OCI-LY3 (cell line): Measurements from ENCODE around the gene UBL4A.

Experiments
- H2AFZ ChIP-seq: fragments of 200-600, 300-600 bp; shearing (Covaris generic); 2 replicates; pipeline ENCODE4 v1.6.0; 2014; ENCODE audit warnings: antibody characterized with exemption, low read depth, low read length
- H3K27ac ChIP-seq: fragments of 200-600, 300-600 bp; sonication (generic); 2 replicates; pipeline ENCODE4 v1.5.1; 2014; ENCODE audit warnings: mild to moderate bottlenecking, low read length, moderate library complexity, mixed read lengths
- H3K27me3 ChIP-seq: fragments of 200-600, 300-600 bp; sonication (generic); 2 replicates; pipeline ENCODE4 v1.6.1; 2014; ENCODE audit warnings: low read depth, low read length, mixed read lengths
- H3K36me3 ChIP-seq: fragments of 200-600, 300-600 bp; sonication (generic); replicated peaks from 2 replicates; pipeline ENCODE3; 2014; ENCODE audit warnings: low read depth, low read length, mixed read lengths
- H3K4me1 ChIP-seq: fragments of 300-600, 200-600 bp; sonication (generic); 2 replicates; pipeline ENCODE4 v1.6.1; 2014; ENCODE audit warnings: low read length, mixed read lengths
- H3K4me2 ChIP-seq: fragments of 200-600, 300-600 bp; sonication (generic); 2 replicates; pipeline ENCODE4 v1.6.1; 2014; ENCODE audit warnings: low read length, mixed read lengths
- H3K4me3 ChIP-seq: fragments of 300-600, 200-600 bp; sonication (generic); 2 replicates; pipeline ENCODE4 v1.5.1; 2014; ENCODE audit warnings: antibody characterized with exemption, mild to moderate bottlenecking, low read length, moderate library complexity
- H3K79me2 ChIP-seq: fragments of 300-600, 200-600 bp; shearing (Covaris generic); 2 replicates; pipeline ENCODE4 v1.6.1; 2014; ENCODE audit warnings: mild to moderate bottlenecking, low read length, mixed read lengths
- H3K9ac ChIP-seq: fragments of 300-600, 200-600 bp; shearing (Covaris generic); 2 replicates; pipeline ENCODE4 v1.6.0; 2014; ENCODE audit warnings: mild to moderate bottlenecking, low read length, moderate library complexity
- H3K9me3 ChIP-seq: fragments of 200-600, 300-600 bp; shearing (Covaris generic); 2 replicates; pipeline ENCODE4 v1.6.1; 2014; ENCODE audit warnings: low read length, mixed read lengths; ENCODE audit not compliant: insufficient read depth
- H4K20me1 ChIP-seq: fragments of 200-600, 300-600 bp; sonication (generic); 2 replicates; pipeline ENCODE4 v1.6.1; 2016; ENCODE audit warnings: low read length, mixed read lengths; ENCODE audit not compliant: insufficient read depth
- EZH2phosphoT487 ChIP-seq: fragments of 200-600 bp; shearing (Covaris generic); IDR thresholded peaks from 2 replicates; pipeline ENCODE4 v1.6.1; 2018; ENCODE audit warnings: antibody characterized with exemption, mixed run types, low read depth
- TF ChIP-seq, protein P1 (sequence below): fragments of 200-600, 300-600 bp; sonication (generic); IDR thresholded peaks from 2 replicates; pipeline ENCODE4 v1.5.1; 2014; ENCODE audit warnings: antibody characterized with exemption, low read length, low read depth

Gene UBL4A

DNA sequence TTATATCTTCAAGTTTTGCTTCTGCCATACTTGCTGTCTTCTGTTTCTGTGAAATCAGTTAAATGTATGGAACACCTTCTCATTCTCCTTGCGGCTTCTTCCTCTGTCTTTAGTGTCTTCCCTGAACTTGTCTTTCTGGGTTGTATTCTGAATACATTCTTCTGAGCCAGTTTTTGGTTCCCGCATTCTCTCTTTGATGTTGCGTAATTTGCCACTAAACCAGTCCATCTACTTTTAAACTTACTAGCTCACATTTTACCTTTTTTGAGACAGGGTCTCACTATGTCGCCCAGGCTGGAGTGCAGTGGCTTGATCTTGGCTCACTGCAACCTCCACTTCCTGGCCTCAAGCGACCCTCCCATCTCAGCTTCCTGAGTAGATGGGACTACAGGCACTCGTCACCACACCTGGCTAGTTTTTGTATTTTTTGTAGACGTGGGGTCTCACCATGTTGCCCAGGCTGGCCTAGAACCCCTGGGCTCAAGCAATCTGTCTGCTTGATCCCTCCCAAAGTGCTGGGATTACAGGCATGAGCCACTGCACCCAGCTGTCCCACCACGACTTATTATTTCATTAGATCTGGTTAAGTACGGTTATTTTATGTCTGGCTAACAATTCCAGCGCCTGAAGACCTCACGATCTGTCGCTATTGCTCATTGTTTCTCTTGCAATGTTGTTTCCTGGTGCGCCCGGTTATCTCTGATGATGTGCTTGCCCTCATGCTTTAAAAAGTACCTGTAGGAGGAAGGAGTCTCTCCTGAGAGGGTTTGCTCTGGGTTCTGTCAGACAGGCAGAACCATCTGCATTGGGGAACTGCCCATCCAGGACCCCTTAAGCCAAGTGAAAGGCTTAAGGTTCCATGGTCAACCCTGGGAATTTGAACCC is 39.4 kb upstream of the UBL4A start:
- H3K27me3 ChIP-seq = no peaks in the 10 kb centered on the region
- no peaks in the 10 kb centered on the region for H3K79me2 ChIP-seq
- H3K27ac ChIP-seq = no peak overlapping the region
- no peaks in the 10 kb centered on the region for H3K36me3 ChIP-seq
- no peak overlapping the region for H3K9ac ChIP-seq
- no peak overlapping the region for H3K4me3 ChIP-seq
- peaks cover 11% of the 10 kb centered on the region for H3K4me1 ChIP-seq
- no peak overlapping the region for H3K4me2 ChIP-seq
- H3K9me3 ChIP-seq = no peaks in the 10 kb centered on the region
- H4K20me1 ChIP-seq = no peaks in the 10 kb centered on the region
- H2AFZ ChIP-seq = no peak overlapping the region
- no peak for TF ChIP-seq EZH2phosphoT487
- TF ChIP-seq, protein P1, sequence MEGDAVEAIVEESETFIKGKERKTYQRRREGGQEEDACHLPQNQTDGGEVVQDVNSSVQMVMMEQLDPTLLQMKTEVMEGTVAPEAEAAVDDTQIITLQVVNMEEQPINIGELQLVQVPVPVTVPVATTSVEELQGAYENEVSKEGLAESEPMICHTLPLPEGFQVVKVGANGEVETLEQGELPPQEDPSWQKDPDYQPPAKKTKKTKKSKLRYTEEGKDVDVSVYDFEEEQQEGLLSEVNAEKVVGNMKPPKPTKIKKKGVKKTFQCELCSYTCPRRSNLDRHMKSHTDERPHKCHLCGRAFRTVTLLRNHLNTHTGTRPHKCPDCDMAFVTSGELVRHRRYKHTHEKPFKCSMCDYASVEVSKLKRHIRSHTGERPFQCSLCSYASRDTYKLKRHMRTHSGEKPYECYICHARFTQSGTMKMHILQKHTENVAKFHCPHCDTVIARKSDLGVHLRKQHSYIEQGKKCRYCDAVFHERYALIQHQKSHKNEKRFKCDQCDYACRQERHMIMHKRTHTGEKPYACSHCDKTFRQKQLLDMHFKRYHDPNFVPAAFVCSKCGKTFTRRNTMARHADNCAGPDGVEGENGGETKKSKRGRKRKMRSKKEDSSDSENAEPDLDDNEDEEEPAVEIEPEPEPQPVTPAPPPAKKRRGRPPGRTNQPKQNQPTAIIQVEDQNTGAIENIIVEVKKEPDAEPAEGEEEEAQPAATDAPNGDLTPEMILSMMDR = no peak

DNA sequence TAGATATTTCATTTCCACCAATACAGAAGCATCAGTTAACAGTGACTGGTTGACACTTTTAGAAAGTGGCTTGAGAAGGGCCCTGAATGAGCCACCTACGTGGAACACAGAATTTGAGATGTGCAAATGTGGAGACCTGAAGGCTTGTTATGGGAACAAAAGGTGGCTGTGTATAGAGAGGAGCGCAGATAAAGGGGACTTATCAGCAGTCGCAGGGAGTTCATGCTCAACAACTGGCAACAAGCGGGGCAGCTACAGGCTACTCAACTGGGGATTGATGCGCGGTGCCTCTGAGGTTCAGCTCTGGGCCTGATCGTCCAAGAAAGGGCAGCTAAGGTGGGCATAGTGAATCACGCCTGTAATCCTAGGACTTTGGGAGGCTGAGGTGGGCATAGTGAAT is 33.0 kb upstream of the UBL4A start:
- TF ChIP-seq, protein P1 = no peak
- TF ChIP-seq EZH2phosphoT487 = no peak
- Histone ChIP-seq H3K36me3 (no peaks in the 10 kb centered on the region), H3K4me1 (peaks cover 9% of the 10 kb centered on the region), H4K20me1 (no peaks in the 10 kb centered on the region), H2AFZ (no peak overlapping the region), H3K9ac (no peak overlapping the region), H3K9me3 (no peaks in the 10 kb centered on the region), H3K4me3 (no peak overlapping the region), H3K27me3 (no peaks in the 10 kb centered on the region), H3K4me2 (no peak overlapping the region), H3K79me2 (peaks cover 7% of the 10 kb centered on the region; the same call in 1 of the 2 replicates), H3K27ac (no peak overlapping the region)

DNA sequence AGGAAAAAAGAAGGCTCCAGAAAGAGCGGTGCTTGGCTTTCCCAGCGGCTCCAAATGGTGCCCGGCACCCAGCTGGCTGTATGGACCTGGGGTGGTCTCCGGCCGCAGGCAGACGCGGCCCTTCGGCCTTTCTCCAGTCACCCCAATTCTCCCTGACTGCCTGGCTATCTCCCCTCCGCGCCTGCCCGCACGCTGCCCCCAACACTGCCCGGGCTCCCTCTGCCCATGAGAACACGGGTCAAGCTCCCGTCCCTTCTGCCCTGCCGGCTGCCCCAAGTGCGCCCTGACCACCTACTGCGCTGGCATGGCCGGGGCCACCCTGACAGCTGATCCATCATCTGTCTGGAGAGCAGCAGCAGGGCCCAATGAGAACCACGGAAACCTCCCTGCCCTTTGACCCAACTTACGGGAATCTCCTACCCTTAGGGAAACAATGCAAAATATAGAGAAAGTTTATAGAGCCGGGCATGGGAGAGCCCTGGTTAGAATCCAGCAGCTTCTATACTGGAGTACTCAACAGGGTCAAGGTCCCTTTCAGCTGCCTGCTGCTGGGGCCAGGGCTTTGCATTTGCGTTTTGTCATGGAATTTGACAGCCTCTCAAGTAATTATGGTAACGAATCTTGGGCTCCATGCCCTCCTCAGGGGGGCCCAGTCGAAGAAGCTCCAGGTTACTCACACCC is 30.8 kb upstream of the UBL4A start:
- Histone ChIP-seq H3K79me2 (peaks cover 7% of the 10 kb centered on the region; the same call in 1 of the 2 replicates), H3K4me2 (peak overlapping the region; percentile 97), H3K27me3 (no peaks in the 10 kb centered on the region), H3K4me3 (peak overlapping the region; percentile 98), H3K9me3 (no peaks in the 10 kb centered on the region), H3K4me1 (peaks cover 9% of the 10 kb centered on the region), H2AFZ (no peak overlapping the region), H3K36me3 (no peaks in the 10 kb centered on the region), H3K27ac (no peak overlapping the region), H3K9ac (no peak overlapping the region), H4K20me1 (no peaks in the 10 kb centered on the region)
- TF ChIP-seq, protein P1 = no peak
- TF ChIP-seq EZH2phosphoT487 = no peak

DNA sequence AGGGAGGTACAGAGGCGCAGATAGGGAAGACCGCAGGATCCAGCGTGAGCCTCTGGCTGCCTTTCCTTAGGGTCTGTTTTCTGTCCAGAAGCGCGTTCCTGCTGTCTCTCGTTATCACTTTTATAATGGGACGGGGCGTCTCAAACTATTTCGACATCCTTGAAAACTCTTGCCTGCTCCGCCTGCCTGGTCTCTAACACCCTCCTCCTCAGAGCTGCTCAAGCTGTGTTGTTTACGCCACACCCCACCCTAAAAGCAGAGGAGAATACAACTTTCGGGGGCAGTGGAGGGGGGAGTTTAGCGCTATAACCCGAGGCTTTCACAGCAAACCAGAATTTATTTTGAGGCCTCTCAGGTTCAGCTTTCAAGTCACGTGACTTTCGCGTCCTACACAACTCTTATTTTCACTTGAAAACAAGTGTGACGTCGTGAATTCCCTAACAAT is 30.3 kb upstream of the UBL4A start:
- Histone ChIP-seq H3K9me3 (no peaks in the 10 kb centered on the region), H2AFZ (peak overlapping the region; percentile 97), H4K20me1 (no peaks in the 10 kb centered on the region), H3K4me3 (peak overlapping the region; percentile 98), H3K36me3 (no peaks in the 10 kb centered on the region), H3K27ac (peak overlapping the region; percentile 47; the same call in 1 of the 2 replicates), H3K27me3 (no peaks in the 10 kb centered on the region), H3K79me2 (peaks cover 7% of the 10 kb centered on the region; the same call in 1 of the 2 replicates), H3K4me2 (peak overlapping the region; percentile 97), H3K9ac (peak overlapping the region; percentile 86), H3K4me1 (peaks cover 9% of the 10 kb centered on the region)
- TF ChIP-seq, protein P1 = no peak
- TF ChIP-seq EZH2phosphoT487 = no peak
